Measurements from ENCODE around the gene BBS9. TPM values are rescaled to one million over a fixed set of nuclear protein-coding genes. Genes with fewer than 3 reads are reported as not detected.
"Not testable (repeated sequence)": the region's sequence is repeated elsewhere in the genome, so short reads cannot be mapped to it uniquely, and the experiment has no call there.

Gene BBS9
- total RNA-seq, 2 donors from 2014 or later = 14.2 to 23.6 TPM

- no peaks in the 10 kb centered on the region for H3K4me1 ChIP-seq
- intact Hi-C loops (cut with DNase I) = no loop called here
- no peaks in the 10 kb centered on the region for H3K9me3 ChIP-seq
- no peak overlapping the region for H3K27ac ChIP-seq
- 85 to 91% methylated on average over 3 of the region's 3 CpGs for WGBS, 2 donors
- ATAC-seq (no peak), DNase-seq (no peak)
- no peaks in the 10 kb centered on the region for H3K36me3 ChIP-seq (replicated peaks in 1 of 2; ENCODE audit: insufficient read depth in 1 of 2, low read depth in 2 of 2)
- TF ChIP-seq POLR2A (IDR thresholded peaks at IDR 0.05) = no peak
- TF ChIP-seq, protein P1, sequence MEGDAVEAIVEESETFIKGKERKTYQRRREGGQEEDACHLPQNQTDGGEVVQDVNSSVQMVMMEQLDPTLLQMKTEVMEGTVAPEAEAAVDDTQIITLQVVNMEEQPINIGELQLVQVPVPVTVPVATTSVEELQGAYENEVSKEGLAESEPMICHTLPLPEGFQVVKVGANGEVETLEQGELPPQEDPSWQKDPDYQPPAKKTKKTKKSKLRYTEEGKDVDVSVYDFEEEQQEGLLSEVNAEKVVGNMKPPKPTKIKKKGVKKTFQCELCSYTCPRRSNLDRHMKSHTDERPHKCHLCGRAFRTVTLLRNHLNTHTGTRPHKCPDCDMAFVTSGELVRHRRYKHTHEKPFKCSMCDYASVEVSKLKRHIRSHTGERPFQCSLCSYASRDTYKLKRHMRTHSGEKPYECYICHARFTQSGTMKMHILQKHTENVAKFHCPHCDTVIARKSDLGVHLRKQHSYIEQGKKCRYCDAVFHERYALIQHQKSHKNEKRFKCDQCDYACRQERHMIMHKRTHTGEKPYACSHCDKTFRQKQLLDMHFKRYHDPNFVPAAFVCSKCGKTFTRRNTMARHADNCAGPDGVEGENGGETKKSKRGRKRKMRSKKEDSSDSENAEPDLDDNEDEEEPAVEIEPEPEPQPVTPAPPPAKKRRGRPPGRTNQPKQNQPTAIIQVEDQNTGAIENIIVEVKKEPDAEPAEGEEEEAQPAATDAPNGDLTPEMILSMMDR (IDR thresholded peaks at IDR 0.05) = no peak
- no peaks in the 10 kb centered on the region for H3K27me3 ChIP-seq
- H3K4me3 ChIP-seq = no peak overlapping the region
Measured at GRCh38 chr7:33262476-33262875, 133.1 kb downstream of the BBS9 start.

DNA sequence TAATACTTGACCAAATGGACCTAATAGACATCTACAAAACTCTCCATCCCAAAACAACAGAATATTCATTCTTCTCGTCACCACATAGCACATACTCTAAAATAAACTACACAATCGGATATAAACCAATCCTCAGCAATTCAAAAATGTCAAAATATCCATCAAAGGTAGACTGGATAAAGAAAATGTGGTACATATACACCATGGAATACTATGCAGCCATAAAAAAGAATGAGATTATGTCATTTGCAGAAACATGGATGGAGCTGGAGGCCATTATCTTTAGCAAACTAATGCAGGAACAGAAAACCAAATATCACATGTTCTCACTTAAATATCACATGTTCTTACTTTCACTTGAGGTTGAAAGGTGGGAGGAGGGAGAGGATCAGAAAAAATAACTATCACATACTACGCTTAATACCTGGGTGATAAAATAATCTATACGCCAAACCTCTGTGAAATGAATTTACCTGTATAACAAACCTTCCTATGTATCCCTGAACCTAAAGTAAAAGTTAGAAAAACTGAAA, 142.5 kb downstream of the BBS9 start:
- H3K27me3 ChIP-seq; H3K9me3 ChIP-seq; H3K4me1 ChIP-seq; ATAC-seq; DNase-seq; intact Hi-C loops (cut with DNase I); H3K36me3 ChIP-seq (replicated peaks in 1 of 2; ENCODE audit: insufficient read depth in 1 of 2, low read depth in 2 of 2); H3K4me3 ChIP-seq; H3K27ac ChIP-seq: not testable (repeated sequence)
- WGBS, 2 donors = 94 to 95% methylated on average over 4 of the region's 4 CpGs

GRCh38 chr7:33273356-33273755, 144.0 kb downstream of the BBS9 start:
- DNase-seq (no peak), ATAC-seq (no peak)
- no peaks in the 10 kb centered on the region for H3K36me3 ChIP-seq (replicated peaks in 1 of 2; ENCODE audit: insufficient read depth in 1 of 2, low read depth in 2 of 2)
- WGBS, 2 donors = 88 to 95% methylated on average over 2 of the region's 2 CpGs
- intact Hi-C loops (cut with DNase I) = no loop called here
- H3K27ac ChIP-seq = no peak overlapping the region
- H3K4me1 ChIP-seq = no peaks in the 10 kb centered on the region
- TF ChIP-seq, protein P1 (IDR thresholded peaks at IDR 0.05) = no peak
- TF ChIP-seq POLR2A (IDR thresholded peaks at IDR 0.05) = no peak
- no peaks in the 10 kb centered on the region for H3K27me3 ChIP-seq
- H3K4me3 ChIP-seq = no peak overlapping the region
- H3K9me3 ChIP-seq = peaks cover 0 to 10% (median 0%) of the 10 kb centered on the region in 3 donors

- no peak for TF ChIP-seq POLR2A (IDR thresholded peaks at IDR 0.05)
- TF ChIP-seq, protein P1 (IDR thresholded peaks at IDR 0.05) = no peak
- H3K4me3 ChIP-seq = no peak overlapping the region
- no peaks in the 10 kb centered on the region for H3K36me3 ChIP-seq (replicated peaks in 1 of 2; ENCODE audit: insufficient read depth in 1 of 2, low read depth in 2 of 2)
- DNase-seq (no peak), ATAC-seq (no peak)
- intact Hi-C loops (cut with DNase I) = no loop called here
- H3K4me1 ChIP-seq = no peaks in the 10 kb centered on the region
- WGBS, 2 donors = 78 to 98% methylated on average over 3 of the region's 3 CpGs
- H3K27ac ChIP-seq = no peak overlapping the region
- H3K27me3 ChIP-seq = no peaks in the 10 kb centered on the region
- peaks cover 0 to 20% (median 0%) of the 10 kb centered on the region in 3 donors for H3K9me3 ChIP-seq
Measured at GRCh38 chr7:33276325-33276724, 147.0 kb downstream of the BBS9 start.

DNA sequence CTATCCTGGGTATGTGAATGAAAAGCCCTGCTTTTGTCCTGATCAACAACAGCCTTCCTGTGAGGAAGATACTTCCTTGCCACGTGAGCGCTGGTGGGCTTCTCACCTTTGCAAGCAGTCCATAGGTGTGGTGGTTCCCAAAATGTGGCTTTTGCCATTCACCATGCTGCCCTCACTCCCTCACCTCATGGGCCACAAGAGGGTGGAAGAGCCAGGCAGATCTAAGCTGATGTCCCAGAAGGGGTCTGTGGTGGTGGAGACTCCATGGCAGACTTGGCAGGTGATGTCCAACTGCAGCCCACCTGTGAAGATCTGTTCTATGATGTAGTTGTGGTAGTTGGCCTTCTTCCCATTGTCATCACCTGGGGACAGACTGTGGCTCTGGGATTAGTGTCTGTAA, 147.4 kb downstream of the BBS9 start:
- H3K4me1 ChIP-seq = no peaks in the 10 kb centered on the region
- no peak overlapping the region for H3K27ac ChIP-seq
- DNase-seq = no peak
- H3K4me3 ChIP-seq = no peak overlapping the region
- intact Hi-C loops (cut with DNase I) = no loop called here
- TF ChIP-seq POLR2A (IDR thresholded peaks at IDR 0.05) = no peak
- TF ChIP-seq, protein P1 (IDR thresholded peaks at IDR 0.05) = no peak
- no peak for ATAC-seq
- H3K36me3 ChIP-seq (replicated peaks in 1 of 2; ENCODE audit: insufficient read depth in 1 of 2, low read depth in 2 of 2) = no peaks in the 10 kb centered on the region
- WGBS, 2 donors = 89 to 100% methylated on average over 2 of the region's 2 CpGs
- no peaks in the 10 kb centered on the region for H3K27me3 ChIP-seq
- peaks cover 0 to 20% (median 0%) of the 10 kb centered on the region in 3 donors for H3K9me3 ChIP-seq
